NCI-H2107 treated with DMSO at 0.1 percent for 48 hours (cell line): ENCODE results near the gene LPAR2.
"Not testable (repeated sequence)": the region's sequence is repeated elsewhere in the genome, so short reads cannot be mapped to it uniquely, and the experiment has no call there.

ENCODE experiments used
- DNase-seq: peaks from one replicate; lab custom pipeline; 2025; ENCODE audit not compliant: unreplicated experiment; lab: John Stamatoyannopoulos, UW

LPAR2 gene

DNA sequence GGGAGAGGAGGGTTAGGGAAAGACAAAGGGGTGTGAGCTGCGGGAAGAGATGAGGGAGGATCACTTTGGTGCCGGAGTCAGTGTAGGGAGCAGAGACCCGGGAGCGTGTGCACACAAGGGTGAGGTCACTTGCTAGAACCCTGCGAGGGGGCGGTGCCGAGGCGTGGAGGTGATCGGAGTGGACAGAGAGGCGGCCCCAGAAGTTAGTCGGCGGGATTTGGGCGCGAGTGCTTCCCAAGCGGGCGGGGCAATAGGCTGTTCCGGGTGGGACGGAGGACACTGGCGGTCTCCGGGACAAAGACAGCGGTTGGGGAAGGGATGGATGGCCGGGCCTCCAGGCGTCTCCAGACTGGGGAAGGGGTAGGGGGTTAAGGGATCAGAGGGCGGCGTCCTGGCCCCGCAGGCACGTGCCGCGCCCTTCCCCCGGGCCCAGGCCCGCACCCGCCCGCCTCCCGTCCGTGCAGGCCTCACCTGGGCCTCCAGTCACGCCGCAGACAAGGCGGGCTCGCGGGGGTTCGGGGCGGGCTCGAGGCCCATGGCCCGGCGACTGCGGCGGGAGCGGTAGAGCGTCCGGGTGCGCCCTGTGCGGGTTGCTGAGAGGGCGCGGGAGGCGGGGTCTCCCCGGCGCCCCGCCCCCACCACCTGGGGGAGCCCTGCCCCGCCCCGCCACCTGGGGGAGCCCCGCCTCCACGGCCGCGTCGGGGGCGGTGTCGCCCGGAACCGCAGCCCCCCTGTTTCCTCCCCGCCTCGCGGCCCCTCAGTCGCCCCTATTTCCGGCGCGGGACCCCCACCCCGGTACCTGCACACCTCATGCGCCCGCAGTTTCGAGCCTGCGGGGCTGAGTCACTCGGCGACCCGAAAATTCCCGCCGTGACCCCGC, at the start of gene LPAR2:
LPAR2 (minus strand) TSS at position 600 of the 880 bp plus-strand sequence. CDS start 945 bp downstream, outside the sequence.
- DNase-seq, result no peak

DNA sequence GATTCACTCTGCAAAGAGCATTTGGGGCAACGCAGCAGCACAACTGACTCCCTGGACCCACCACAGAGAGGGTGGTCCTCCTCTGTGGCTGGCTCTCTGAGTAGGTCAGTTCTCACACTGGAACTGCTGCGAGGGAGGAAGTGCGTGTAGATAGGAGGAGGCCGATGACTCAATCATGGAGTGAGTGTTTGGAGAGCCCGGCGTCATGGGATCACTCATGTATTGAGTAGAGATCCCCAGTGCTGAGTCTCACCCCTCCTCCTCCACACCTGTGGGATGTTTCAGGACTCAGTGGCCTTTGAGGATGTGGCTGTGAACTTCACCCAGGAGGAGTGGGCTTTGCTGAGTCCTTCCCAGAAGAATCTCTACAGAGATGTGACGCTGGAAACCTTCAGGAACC, 49.6 kb upstream of the LPAR2 start:
- no peak for DNase-seq

DNA sequence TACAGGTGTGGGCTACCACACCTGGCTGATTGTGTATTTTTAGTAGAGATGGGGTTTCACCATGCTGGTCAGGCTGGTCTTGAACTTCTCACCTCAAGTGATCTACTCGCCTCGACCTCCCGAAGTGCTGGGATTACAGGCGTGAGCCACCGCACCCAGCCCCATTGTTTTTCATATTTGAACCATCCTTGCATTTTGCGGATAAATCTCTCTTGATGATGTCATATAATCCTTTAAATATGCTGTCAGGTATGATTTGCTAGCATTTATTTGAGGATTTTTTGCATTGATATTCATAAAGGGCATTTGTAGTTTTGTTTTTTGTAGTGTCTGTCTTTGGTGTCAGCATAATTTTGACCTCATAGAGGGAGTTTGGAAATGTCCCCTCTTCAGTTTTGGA, 46.3 kb upstream of the LPAR2 start:
- no peak for DNase-seq

DNA sequence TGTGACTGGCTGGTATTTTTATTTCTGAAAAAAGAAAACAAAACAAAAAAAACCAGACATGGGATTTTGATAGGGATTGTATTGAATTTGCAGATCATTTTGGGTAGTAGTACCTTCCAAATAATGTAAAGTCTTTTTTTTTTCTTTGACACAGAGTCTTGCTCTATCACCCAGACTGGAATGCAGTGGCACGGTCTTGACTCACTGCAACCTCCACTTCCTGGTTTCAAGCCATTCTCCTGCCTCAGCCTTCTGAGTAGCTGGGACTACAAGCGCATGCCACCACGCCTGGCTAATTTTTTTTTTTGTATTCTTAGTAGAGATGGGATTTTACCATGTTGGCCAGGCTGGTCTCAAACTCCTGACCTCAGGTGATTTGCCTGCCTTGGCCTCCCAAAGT, 44.8 kb upstream of the LPAR2 start:
- DNase-seq, result no peak

DNA sequence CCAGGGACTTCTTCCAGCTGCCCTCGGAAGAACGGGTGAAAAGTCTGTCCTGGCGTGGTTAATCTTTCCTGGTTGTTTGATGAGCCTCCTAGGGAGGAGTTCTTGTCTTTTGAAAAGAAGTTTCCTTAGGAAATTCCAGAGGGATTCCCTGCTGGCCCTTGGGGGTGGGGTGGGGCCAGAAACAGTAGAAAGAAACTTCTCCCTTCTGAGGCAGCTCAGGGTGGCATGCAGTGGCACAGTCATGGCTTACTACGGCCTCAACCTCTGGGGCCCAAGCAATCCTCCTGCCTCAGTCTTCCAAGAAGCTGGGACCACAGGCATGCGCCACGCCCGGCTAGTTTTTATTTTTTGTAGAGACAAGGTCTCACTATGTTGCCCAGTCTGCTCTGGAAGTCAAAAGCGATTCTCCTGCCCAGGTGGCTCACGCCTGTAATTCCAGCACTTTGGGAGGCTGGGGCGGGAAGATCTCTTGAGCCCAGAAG, 42.1 kb upstream of the LPAR2 start:
- no peak for DNase-seq

DNA sequence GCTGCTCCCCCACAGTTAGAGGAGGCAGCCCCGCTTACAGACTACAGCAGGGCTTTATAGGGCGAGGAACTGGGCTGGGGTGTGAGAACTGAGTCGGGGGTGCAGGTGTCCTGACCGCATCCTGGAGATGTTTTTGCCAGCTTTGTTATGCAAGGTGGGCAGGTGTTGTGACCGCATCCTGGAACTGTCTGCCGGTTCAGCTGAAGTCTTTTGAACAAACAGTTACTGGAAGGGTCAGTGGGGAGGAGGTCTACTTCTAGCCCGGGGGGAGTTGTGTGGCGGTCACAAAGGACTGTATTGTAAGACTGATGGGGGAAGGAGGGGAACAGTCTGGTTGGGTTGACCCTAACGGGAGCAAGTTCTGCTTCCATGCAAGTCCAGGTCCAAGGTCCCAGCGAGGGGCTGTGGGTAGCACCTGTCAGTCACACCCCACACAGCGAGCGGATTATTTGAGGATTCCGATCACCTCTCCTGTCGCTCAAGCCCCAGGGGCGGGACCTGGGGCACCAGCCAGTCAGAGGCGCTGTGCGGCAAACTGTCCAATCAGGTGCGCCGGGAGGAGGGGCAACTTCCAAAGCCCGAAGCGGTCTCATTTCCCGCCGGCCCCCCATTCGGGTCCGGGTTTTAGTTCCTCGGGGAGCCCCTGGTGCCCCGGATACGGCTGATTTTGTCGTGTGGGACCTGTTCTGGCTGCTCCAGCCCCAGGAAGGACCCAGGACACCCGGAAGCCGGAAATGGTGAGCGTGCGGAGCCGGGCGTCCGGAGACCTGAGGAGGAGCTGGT, 40.4 kb upstream of the LPAR2 start, which contains the start of gene ZNF101:
ZNF101 (plus strand) TSS at position 610 of the 783 bp plus-strand sequence; CDS start at position 735, 125 bp downstream.
- DNase-seq, result peak; percentile 78

DNA sequence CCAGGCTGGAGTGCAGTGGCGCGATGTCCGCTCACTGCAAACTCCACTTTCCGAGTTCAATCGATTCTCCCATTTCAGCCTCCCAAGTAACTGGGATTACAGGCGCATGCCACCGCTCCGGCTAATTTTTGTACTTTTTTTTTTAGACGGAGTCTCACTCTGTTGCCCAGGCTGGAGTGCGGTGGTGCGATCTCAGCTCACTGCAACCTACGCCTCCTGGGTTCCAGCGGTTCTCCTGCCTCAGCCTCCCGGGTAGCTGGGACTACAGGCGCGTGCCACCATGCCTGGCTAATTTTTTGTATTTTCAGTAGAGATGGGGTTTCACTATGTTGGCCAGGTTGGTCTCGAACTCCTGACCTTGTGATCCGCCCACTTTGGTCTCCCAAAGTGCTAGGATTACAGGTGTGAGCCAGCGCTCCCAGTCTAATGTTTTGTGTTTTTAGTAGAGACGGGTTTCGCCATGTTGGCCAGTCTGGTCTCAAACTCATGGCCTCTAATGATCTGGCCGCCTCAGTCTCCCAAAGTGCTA, 37.5 kb upstream of the LPAR2 start:
- not testable (repeated sequence) for DNase-seq

DNA sequence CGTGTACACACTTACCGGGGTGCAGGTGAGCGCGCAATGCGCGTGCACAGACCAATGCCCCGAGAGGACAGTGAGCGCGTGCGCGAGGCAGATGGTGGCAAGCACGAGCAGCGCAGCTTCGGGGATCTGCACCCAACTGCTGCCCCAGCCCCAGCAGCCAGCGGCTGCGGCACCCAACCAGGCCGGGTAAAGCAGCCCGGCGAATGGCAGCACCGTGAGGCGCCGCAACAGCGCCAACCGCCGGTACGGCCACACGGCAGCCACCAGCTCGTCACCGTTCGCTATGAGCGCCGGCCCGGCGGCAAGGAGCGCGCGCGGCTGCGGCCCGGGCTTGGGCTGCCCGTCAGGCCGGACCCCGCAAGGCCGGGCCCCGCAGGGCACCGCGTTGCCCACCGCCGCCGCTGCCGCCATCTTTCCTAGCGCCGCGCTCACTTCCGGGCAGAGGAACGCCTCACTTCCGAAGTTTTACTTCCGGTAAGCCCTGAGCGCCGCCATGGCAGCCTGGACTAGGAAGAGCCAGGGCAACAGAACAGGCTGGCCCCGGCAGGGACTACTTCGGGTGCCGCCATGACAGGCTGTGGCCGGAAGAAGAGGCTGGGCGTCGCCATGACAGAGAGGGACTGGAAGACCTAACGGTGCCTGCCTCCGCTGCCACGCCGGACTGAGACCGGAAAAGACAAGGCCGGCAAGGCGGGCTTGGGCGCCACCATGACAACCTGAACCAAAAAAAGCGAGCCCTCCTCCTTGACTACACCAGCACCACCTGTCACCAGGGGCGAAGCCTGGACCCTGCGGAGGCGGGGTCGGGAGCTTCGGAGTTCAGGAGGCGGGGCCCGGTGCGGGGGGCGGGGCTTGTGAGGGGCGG, 35.5 kb upstream of the LPAR2 start, which contains the start of gene ATP13A1:
ATP13A1 (minus strand) TSS at position 421 of the 865 bp plus-strand sequence; CDS start at position 411, 10 bp downstream.
- peak; percentile 87 for DNase-seq

DNA sequence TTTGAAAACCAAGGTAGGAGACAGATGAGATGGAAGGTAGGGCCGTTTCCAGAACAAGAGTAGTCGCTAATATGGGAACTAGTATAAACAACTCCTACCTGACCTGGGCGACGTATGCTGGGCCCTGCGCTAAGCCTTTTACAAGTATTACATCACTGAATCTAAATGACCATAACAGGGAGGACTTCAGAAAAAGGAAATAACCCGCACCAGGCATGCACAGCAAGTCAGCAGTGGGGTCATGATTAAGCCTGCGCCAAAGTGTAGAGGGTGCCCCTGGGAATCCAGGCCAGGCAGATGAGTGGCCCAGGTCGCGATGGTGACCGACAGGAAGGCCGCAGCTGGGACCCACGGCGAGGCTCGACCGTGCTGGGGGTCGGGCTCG, 34.8 kb upstream of the LPAR2 start:
- DNase-seq, result no peak

DNA sequence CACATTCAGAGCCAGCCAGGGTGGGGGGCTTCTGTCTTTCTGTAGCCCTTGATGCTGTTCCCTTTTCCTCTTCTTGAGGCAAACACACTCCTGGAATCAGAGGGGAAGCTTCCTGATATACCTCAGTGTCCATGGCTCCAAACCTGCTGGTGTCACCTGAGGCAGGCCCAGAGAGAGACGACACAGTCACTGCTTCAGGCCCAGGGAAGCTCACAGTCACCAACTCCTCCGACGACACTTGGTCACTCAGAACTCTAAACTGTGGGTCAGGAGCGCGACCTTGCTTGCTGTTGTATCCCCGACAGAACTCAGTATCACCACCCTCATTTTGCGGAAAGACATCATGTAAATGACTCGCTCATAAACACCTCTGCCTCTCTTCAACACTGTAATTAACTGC, 34.3 kb upstream of the LPAR2 start:
- no peak for DNase-seq

DNA sequence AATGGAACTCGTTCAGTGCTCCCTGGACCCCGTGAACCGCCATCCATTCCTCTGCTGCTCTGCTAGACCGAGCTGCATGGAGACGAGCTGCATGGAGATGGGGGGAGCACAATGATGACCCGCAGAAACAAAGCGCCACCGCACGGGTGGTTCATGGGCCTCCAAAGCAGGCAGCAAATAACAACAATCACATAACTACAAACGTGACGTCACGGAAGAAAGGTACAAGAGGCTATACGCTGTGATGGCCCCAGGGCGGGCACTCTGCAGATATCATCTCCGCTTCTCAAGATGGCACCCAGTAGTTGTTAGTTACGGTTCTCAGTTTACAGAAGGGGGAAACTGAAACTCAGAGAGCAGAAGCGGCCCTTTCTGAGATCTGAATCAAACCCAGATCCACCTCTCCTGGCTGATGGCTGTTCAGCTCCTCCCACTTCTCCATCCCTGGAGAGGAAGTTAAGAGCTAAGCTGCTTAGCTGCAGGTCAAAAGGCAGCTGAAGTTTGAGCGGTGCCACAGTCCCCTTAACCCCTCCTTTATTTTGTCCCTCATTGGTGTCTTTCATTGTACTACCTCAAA, 33.7 kb upstream of the LPAR2 start:
- no peak for DNase-seq

DNA sequence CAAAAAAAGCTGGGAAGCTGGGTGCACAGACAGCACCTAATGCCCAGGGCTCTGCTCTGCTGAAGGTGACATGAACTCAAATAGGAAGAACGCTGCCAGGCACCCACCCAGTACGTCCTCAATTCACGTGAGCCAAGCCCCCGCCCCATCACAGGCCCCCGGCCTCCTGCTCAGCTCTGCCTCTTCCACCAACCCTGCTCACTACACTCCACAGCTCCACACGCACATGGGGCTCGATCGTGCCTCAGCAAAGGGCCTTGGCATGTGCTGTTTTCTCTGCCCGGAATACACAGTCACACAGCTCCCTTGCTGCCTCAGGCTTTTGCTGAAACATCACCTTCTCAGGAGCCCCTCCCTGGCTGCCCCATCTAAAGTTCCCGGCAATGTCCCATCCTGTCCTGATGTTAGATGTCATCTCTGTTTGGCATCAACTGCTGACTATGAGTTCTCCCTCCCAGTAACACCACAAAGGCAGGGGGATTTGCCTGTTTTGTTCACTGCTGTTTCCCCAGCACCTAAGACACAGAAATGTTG, 33.2 kb upstream of the LPAR2 start:
- DNase-seq, result no peak

DNA sequence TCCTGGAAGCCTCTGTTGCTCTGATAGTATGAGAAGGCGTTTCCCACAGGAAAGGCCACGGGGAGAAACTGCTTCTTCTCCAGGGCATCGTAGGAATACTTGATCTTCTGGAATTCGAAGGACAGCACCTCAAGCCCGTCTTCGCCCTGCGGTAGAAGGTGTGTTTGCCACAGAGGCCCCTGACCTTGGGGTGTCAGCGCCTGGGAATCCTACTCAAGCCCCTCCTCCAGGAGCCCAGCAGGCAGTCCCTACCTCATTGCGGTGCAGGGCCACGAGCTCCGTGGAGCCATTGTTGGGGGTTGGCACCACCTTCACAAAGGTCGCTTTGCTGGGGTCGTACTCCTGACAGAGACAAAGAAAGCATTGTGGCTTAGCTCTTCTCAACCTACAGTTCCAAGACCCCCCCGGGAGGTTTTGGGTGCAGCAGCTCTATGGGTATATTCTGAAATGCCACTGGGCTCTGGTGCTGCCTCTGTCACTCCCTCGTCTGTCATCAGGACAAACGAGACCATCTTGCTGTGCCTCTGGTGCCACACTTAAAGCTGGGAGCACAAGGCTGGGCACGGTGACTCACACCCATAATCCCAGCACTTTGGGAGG, 31.7 kb upstream of the LPAR2 start:
- DNase-seq, result no peak

DNA sequence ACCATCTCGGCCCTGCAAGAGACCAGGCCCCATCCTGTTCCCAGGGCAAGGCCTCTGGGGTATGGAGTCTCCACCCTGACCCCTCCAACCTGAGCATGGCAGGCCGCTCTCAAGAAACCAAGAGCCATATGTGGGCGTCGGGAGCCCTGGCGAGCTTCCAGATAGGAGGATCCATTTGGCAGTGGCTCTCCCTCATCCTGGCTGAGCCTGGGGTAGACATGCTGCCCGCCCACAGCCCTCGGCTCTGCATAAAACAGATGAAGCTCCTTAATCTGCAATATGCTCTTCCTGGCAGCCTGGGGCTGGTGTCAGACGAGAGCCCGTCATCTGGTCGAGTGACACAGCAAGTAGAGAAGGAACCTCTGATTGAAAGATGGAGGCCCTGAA, 29.4 kb upstream of the LPAR2 start:
- no peak for DNase-seq

DNA sequence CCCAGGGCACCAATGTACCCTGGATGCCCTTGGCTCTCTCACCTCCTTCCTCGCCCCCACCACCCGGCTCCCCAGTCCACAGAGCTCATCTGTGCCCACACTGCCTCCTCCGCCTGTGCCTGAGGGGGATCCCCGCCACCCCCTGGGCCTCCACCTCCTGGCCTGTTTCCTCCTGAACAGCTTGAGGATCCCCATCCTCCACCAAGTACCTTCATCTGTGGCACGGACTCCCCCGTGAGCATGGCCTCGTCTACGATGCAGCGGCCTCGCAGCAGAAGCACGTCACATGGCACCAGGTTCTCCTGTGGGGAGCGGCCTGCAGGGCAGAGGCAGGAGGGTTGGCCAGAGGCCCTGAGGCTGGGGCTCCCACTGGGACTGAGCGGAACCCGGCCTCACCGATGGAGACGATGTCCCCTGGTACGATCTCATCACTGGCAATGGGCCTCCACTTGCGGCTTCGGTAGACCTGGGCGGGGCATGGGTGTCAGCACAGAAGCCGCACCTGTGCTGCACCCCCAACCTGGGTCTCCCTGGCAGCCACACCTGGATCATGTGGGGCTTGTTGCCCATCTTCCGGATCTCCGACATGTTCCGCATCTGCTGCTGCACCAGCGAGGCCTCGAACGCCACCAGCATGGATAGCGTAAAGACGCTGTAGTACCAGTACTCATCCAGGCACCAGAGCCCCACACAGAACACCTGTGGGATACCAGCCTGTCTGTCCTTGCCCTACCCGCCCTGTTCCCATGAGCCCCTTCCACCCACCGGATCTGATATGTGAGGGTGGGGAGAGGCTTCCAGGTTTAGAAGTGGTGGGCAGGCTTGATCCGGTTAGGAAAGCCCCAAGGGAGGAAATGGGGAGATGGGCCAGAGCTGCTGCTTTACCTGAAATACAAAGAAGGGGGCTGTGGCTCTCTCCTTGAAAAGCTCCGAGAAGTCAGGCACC, 28.7 kb upstream of the LPAR2 start:
- DNase-seq, result no peak

DNA sequence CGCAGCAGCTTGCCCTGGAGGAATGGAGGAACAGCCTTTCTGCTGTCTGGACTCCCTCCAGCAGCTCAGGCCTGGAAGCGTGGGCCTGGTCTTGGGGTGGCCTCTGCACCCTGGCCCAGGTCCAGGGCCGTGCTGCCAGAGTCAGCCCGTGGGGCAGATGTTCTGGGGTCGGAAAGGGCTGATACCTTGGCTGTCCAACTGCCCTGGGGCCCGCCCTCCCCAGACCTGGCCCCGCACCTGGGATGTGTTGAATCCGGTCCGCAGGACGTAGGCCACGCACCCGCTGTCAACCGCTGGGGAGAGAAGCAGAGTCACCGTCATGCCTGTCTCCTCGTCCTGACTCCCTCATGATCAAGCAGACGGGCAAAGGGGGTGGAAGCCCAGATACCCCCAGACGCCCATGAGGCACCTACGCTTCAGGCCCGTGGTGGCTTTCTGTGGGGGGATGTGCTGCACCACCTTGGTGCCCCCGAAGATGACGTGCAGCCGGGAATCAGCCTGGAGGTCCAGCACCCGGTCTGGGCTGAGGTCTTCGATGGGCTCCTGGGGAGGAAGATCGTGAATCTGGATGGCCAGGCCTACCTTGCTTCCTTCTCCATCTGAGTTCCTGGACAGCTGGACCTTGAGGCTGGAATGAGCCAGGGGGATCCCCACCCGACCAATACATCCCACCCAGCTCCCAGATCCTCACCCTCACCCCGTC, 27.8 kb upstream of the LPAR2 start:
- DNase-seq, result no peak

DNA sequence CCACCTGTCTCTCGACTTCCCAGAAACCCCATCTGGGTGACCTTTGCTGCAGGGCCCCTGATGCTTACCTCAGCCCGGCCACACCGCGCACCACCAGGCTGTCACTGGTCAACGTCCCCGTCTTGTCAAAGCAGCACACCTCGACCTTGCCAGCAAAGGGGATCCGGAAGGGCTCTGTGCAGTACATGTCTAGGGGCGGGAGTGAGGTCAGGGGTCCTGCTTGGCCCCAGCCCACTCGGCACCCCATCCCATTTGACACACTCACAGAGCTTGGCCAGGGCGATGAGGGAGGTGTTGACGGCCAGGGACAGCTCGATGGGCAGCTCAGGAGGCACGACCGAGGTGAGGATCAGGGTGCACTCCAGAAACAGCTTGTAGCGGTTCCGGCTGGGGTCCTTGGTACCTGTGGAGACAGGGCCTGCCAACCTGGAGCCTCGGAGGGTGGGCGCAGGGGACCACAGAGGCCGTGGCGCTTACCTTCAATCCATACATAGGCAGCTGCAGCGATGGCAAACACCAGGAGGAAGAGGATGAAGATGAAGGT, 27.1 kb upstream of the LPAR2 start:
- no peak for DNase-seq

DNA sequence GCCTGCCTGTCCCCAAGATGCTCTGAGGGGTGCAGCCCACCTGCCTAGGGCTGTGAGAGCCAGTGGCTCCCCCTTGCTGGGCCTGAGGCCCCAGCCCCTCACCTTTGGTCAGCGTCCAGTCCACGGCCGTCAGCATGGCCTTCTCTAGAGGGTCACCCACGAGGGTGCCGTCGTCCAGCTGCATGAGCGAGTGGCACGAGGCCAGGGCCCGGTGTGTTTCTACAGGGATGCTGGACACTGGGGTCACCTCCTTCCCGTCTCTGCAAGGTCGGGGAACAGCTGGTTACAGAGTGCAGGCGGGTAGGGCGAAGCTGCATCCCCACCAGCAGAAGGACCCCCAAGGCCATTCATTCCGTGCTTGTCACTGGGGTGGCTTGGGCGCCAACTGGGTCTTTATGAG, 26.4 kb upstream of the LPAR2 start:
- no peak for DNase-seq
